ENCODE results near the gene CHL1.
"Not testable (repeated sequence)": the region's sequence is repeated elsewhere in the genome, so short reads cannot be mapped to it uniquely, and the experiment has no call there.

Gene CHL1

GRCh38 chr3:365268-365667, 168.7 kb downstream of the CHL1 start:
- Mint-ChIP-seq H3K9me3 (peaks cover 14% of the 10 kb centered on the region), H3K36me3 (no peaks in the 10 kb centered on the region), H3K4me3 (no peak overlapping the region), H3K27ac (no peak overlapping the region), H3K4me1 (no peaks in the 10 kb centered on the region)
- no peak for DNase-seq (ENCODE audit: low spot score in 2 of 2)
- ATAC-seq = no peak

DNA sequence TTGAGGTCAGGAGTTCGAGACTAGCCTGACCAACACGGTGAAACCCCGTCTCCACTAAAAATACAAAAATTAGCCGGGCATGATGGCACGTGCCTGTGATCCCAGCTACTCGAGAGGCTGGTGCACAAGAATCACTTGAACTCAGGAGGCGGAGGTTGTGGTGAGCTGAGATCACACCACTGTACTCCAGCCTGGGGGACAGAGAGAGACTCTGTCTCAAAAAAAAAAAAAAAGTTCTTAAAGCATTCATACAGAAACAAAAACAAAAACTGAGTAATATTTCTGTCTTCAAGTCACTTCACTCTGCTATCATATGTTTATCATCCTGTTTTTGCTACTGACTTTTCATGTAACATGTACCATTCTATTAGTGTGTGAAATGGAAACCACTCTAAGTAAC, 169.7 kb downstream of the CHL1 start:
- H3K27ac Mint-ChIP-seq; H3K4me1 Mint-ChIP-seq; H3K4me3 Mint-ChIP-seq; H3K36me3 Mint-ChIP-seq; ATAC-seq; DNase-seq (ENCODE audit: low spot score in 2 of 2): not testable (repeated sequence)
- peaks cover 20% of the 10 kb centered on the region for H3K9me3 Mint-ChIP-seq

GRCh38 chr3:373193-373779, 176.7 kb downstream of the CHL1 start:
- Mint-ChIP-seq H3K9me3 (peaks cover 26% of the 10 kb centered on the region), H3K4me1 (no peaks in the 10 kb centered on the region), H3K4me3 (no peak overlapping the region), H3K36me3 (no peaks in the 10 kb centered on the region), H3K27ac (no peak overlapping the region)
- no peak for ATAC-seq
- DNase-seq (ENCODE audit: low spot score in 2 of 2) = no peak

GRCh38 chr3:374459-374858, 177.9 kb downstream of the CHL1 start:
- H3K27ac Mint-ChIP-seq = no peak overlapping the region
- no peaks in the 10 kb centered on the region for H3K4me1 Mint-ChIP-seq
- no peak for DNase-seq (ENCODE audit: low spot score in 2 of 2)
- H3K36me3 Mint-ChIP-seq = no peaks in the 10 kb centered on the region
- no peak overlapping the region for H3K4me3 Mint-ChIP-seq
- no peak for ATAC-seq
- H3K9me3 Mint-ChIP-seq = peaks cover 24% of the 10 kb centered on the region

GRCh38 chr3:377158-377561, 180.6 kb downstream of the CHL1 start:
- Mint-ChIP-seq H3K4me3 (no peak overlapping the region), H3K4me1 (no peaks in the 10 kb centered on the region), H3K36me3 (no peaks in the 10 kb centered on the region), H3K9me3 (peaks cover 13% of the 10 kb centered on the region), H3K27ac (no peak overlapping the region)
- no peak for DNase-seq (ENCODE audit: low spot score in 2 of 2)
- no peak for ATAC-seq

- Mint-ChIP-seq H3K9me3 (peaks cover 4% of the 10 kb centered on the region), H3K27ac (no peak overlapping the region), H3K4me3 (no peak overlapping the region), H3K36me3 (no peaks in the 10 kb centered on the region), H3K4me1 (no peaks in the 10 kb centered on the region)
- DNase-seq (ENCODE audit: low spot score in 2 of 2) (no peak), ATAC-seq (no peak)
Observed at GRCh38 chr3:380801-381200, 184.2 kb downstream of the CHL1 start.

DNA sequence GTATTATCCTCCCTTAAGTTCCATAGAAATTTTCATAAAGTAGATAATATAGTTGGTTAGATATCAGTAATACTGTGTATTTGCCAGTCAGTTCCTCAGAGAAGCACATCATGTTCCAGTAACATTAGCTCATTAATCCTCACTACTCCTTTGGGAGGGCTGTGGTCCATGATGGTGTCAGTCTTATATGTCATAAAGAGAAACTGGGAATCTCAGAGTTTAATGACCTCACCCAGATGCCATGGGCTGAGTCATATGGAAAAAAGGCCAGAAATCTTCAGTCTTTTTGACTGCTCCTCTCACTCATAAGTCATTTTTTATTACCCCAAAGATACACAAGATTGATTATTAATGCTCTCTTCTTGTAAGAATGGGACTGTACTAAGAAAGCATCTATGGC, 188.6 kb downstream of the CHL1 start:
- Mint-ChIP-seq H3K9me3 (peaks cover 2% of the 10 kb centered on the region), H3K36me3 (no peaks in the 10 kb centered on the region), H3K4me3 (no peak overlapping the region), H3K4me1 (no peaks in the 10 kb centered on the region), H3K27ac (no peak overlapping the region)
- ATAC-seq (no peak), DNase-seq (ENCODE audit: low spot score in 2 of 2) (no peak)

DNA sequence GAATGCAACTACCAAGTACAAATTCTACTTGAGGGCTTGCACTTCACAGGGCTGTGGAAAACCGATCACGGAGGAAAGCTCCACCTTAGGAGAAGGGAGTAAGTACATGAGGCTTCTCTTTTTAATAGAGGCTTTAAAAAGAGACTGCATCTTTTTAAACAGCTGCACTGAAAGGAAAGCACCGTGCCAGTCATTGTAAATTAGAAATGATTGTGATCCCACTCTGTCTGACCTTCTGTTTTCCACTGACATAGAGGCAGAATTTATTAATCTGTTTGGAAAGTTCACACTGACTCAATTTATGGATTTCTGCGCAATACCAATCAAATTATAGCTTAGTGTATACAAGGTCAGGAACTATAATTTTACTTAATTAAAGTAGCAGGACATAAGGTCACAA, 198.2 kb downstream of the CHL1 start:
- Mint-ChIP-seq H3K36me3 (no peaks in the 10 kb centered on the region), H3K4me1 (no peaks in the 10 kb centered on the region), H3K4me3 (no peak overlapping the region), H3K9me3 (peaks cover 8% of the 10 kb centered on the region), H3K27ac (no peak overlapping the region)
- no peak for DNase-seq (ENCODE audit: low spot score in 2 of 2)
- no peak for ATAC-seq

DNA sequence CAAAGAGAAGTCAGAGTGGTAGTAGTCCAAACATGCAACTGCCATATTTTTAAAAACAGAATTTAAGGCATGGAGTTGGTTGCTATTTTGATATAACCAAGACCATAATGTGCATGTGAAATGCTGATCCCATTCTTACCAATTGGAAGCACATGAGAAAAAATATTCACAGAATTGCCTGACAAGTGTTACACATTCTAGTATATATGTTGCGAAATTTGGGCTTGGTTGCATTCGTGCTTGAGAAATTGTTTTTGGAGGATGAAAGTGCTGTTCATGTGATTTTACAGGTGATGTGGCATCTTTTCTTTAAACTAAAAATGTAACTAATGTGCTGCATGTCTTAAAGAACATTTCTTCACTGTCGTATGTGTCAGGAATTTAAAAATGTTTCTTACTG, 199.7 kb downstream of the CHL1 start:
- H3K9me3 Mint-ChIP-seq = peaks cover 8% of the 10 kb centered on the region
- H3K27ac Mint-ChIP-seq = no peak overlapping the region
- ATAC-seq (no peak), DNase-seq (ENCODE audit: low spot score in 2 of 2) (no peak)
- H3K4me1 Mint-ChIP-seq = no peaks in the 10 kb centered on the region
- no peaks in the 10 kb centered on the region for H3K36me3 Mint-ChIP-seq
- no peak overlapping the region for H3K4me3 Mint-ChIP-seq

- ATAC-seq (no peak), DNase-seq (ENCODE audit: low spot score in 2 of 2) (no peak)
- peaks cover 8% of the 10 kb centered on the region for H3K9me3 Mint-ChIP-seq
- H3K36me3 Mint-ChIP-seq = no peaks in the 10 kb centered on the region
- H3K4me1 Mint-ChIP-seq = no peaks in the 10 kb centered on the region
- no peak overlapping the region for H3K4me3 Mint-ChIP-seq
- H3K27ac Mint-ChIP-seq = no peak overlapping the region
Observed at GRCh38 chr3:399647-400046, 203.1 kb downstream of the CHL1 start.

GRCh38 chr3:403826-404225, 207.3 kb downstream of the CHL1 start:
- no peaks in the 10 kb centered on the region for H3K36me3 Mint-ChIP-seq
- no peak overlapping the region for H3K4me3 Mint-ChIP-seq
- H3K27ac Mint-ChIP-seq = no peak overlapping the region
- H3K4me1 Mint-ChIP-seq = no peaks in the 10 kb centered on the region
- peaks cover 5% of the 10 kb centered on the region for H3K9me3 Mint-ChIP-seq
- DNase-seq (ENCODE audit: low spot score in 2 of 2) (no peak), ATAC-seq (no peak)

- DNase-seq (ENCODE audit: low spot score in 2 of 2) = no peak
- Mint-ChIP-seq H3K36me3 (no peaks in the 10 kb centered on the region), H3K4me3 (no peak overlapping the region), H3K4me1 (no peaks in the 10 kb centered on the region), H3K9me3 (no peaks in the 10 kb centered on the region), H3K27ac (no peak overlapping the region)
- ATAC-seq = no peak
Observed at GRCh38 chr3:409011-409410, 212.4 kb downstream of the CHL1 start.

DNA sequence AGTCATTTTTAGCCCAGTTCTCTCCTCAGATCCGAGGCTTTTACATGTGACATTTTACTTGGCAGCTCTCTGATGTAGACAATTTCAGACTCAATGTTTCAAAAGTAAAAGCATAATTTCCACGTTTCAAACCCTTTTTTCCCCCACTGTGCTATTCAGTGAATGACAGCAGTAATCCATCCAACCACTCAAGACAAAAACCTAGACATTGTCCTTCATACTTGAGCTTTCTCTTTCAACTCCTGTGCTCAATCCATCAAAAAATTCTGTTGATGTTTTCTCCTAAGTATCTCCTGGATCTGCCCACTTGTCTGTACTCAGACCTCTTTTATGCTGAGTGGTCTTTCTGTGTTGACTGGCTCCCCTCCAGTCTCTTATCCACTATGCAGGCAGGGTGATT, 214.7 kb downstream of the CHL1 start:
- ATAC-seq (no peak), DNase-seq (ENCODE audit: low spot score in 2 of 2) (no peak)
- H3K4me3 Mint-ChIP-seq = no peak overlapping the region
- no peaks in the 10 kb centered on the region for H3K36me3 Mint-ChIP-seq
- H3K27ac Mint-ChIP-seq = no peak overlapping the region
- H3K4me1 Mint-ChIP-seq = no peaks in the 10 kb centered on the region
- H3K9me3 Mint-ChIP-seq = no peaks in the 10 kb centered on the region

GRCh38 chr3:414063-414462, 217.5 kb downstream of the CHL1 start:
- H3K4me3 Mint-ChIP-seq = no peak overlapping the region
- ATAC-seq (no peak), DNase-seq (ENCODE audit: low spot score in 2 of 2) (no peak)
- peaks cover 10% of the 10 kb centered on the region for H3K9me3 Mint-ChIP-seq
- no peaks in the 10 kb centered on the region for H3K36me3 Mint-ChIP-seq
- no peaks in the 10 kb centered on the region for H3K4me1 Mint-ChIP-seq
- no peak overlapping the region for H3K27ac Mint-ChIP-seq

DNA sequence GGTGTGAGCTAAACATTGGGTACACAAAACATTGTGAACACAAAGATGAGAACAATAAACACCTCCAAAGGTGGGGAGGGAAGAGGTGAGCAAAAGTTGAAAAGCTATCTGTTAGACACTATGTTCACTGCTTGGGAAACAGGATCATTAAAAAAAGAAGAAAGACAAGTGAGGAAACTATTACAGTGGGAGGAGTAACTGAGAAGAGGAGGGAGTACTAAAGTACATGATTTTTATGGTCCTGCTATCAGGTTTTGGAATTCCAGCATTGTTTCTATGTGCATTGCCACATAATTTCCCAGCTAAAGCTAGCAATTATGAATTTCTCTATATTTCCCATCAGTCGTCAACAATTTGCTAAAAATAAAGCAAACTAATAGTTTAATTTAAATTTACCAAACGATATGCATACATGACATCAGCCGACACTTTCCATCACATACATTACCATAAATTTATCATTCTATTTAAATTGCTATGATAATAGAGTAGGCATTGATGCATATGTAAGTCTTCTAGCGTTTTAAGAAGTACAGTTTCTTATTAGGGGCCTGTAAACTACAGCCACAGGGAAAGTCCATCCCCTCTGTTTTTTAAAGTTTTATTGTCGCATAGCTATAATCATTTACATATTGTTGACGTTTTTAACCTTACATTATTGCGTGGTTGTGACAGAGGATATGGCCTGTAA, 221.8 kb downstream of the CHL1 start:
- H3K9me3 Mint-ChIP-seq = peaks cover 14% of the 10 kb centered on the region
- no peaks in the 10 kb centered on the region for H3K4me1 Mint-ChIP-seq
- H3K27ac Mint-ChIP-seq = no peak overlapping the region
- ATAC-seq = no peak
- H3K4me3 Mint-ChIP-seq = no peak overlapping the region
- H3K36me3 Mint-ChIP-seq = no peaks in the 10 kb centered on the region
- DNase-seq (ENCODE audit: low spot score in 2 of 2) = no peak

- no peak for DNase-seq (ENCODE audit: low spot score in 2 of 2)
- Mint-ChIP-seq H3K4me3 (no peak overlapping the region), H3K4me1 (no peaks in the 10 kb centered on the region), H3K9me3 (peaks cover 17% of the 10 kb centered on the region), H3K27ac (no peak overlapping the region), H3K36me3 (no peaks in the 10 kb centered on the region)
- no peak for ATAC-seq
Observed at GRCh38 chr3:420584-420983, 224.0 kb downstream of the CHL1 start.
